ENCODE measurements around the gene SLC39A3. TPM values are rescaled to one million over a fixed set of nuclear protein-coding genes. Genes with fewer than 3 reads are reported as not detected.

Gene SLC39A3
- total and polyA plus RNA-seq, 2 of the 8 experiments (the other 6 are each of a cell fraction or from before 2014, with no cell fraction given) = 33.0 to 52.9 TPM

GRCh38 chr19:2715470-2716274, 24.1 kb downstream of the SLC39A3 start:
- no peak overlapping the region for H2AK5ac ChIP-seq (ENCODE audit: low read depth, low read length)
- 95% methylated on average over 12 of the region's 12 CpGs; no CpG with 5 or more reads in 1 of the 2 experiments for WGBS, 2 experiments (ENCODE audit: extremely low coverage in 1 of 2, insufficient coverage in 1 of 2, insufficient read length in 1 of 2, insufficient replicate concordance in 2 of 2, low coverage in 1 of 2, low lambda C conversion rate in 2 of 2, missing lambda C conversion rate in 1 of 2)
- CTCF ChIA-PET (ENCODE audit: partially characterized antibody) = no interaction called here
- TF ChIP-seq CBX5 (IDR thresholded peaks at IDR 0.05; ENCODE audit: low read depth, low read length) (no peak), NRF1 (IDR thresholded peaks at IDR 0.05; ENCODE audit: low read depth, low read length) (no peak), EZH2 (IDR thresholded peaks at IDR 0.05; ENCODE audit: low read depth, low read length, severe bottlenecking) (no peak), TEAD4 (IDR thresholded peaks at IDR 0.05; ENCODE audit: low read depth, low read length) (no peak), USF2 (IDR thresholded peaks at IDR 0.05; ENCODE audit: low read length) (no peak), RAD21 (IDR thresholded peaks at IDR 0.05 in 1 of 2, conservative IDR thresholded peaks at IDR 0.05 in 1 of 2; ENCODE audit: low read depth in 2 of 2, low read length in 2 of 2) (no peak), BACH1 (IDR thresholded peaks at IDR 0.05; ENCODE audit: low read length) (no peak), TCF12 (IDR thresholded peaks at IDR 0.05; ENCODE audit: low read depth, low read length) (no peak), GTF2F1 (IDR thresholded peaks at IDR 0.05; ENCODE audit: borderline replicate concordance, low read depth, low read length) (no peak), SIRT6 (IDR thresholded peaks at IDR 0.05; ENCODE audit: low read length) (no peak)

More at GRCh38 chr19:2715470-2716274, 24.1 kb downstream of the SLC39A3 start:
- Histone ChIP-seq H2BK5ac (ENCODE audit: low read depth, low read length) (no peak overlapping the region), H3K79me2 (ENCODE audit: control insufficient read depth in 1 of 2, insufficient read depth in 2 of 2, low read length in 2 of 2) (no peaks in the 10 kb centered on the region), H3K9ac (replicated peaks in 1 of 4; ENCODE audit: extremely low read depth in 1 of 4, low read depth in 3 of 4, low read length in 3 of 4) (no peak overlapping the region), H2BK15ac (ENCODE audit: low read length) (no peak overlapping the region), H4K91ac (replicated peaks; ENCODE audit: insufficient read length, low read length) (no peak overlapping the region), H3K9me3 (ENCODE audit: insufficient read depth in 2 of 2, low read depth in 1 of 2, low read length in 1 of 2) (peaks cover 9 to 17% of the 10 kb centered on the region in 2 experiments; a peak in 3 of 4 replicates), H3K4me2 (ENCODE audit: insufficient read depth in 1 of 2, low read depth in 2 of 2, low read length in 2 of 2) (no peak overlapping the region), H3K14ac (ENCODE audit: insufficient read length) (no peak overlapping the region), H3K36me3 (ENCODE audit: control insufficient read depth in 2 of 4, insufficient read depth in 4 of 4, low read length in 3 of 4) (peaks cover 0 to 17% (median 0%) of the 10 kb centered on the region in 4 experiments; a peak in 1 of 8 replicates), H2BK20ac (ENCODE audit: low read length) (no peak overlapping the region), H3K23ac (ENCODE audit: insufficient read length) (no peak overlapping the region), H2BK12ac (ENCODE audit: low read depth, low read length) (no peak overlapping the region), H3K56ac (replicated peaks; ENCODE audit: insufficient read length, low read depth, low read length) (no peak overlapping the region), H3K23me2 (ENCODE audit: low read depth, low read length) (peaks cover 14% of the 10 kb centered on the region; the same call in 1 of the 2 replicates), H3K79me1 (ENCODE audit: low read depth, low read length) (no peaks in the 10 kb centered on the region), H4K8ac (ENCODE audit: extremely low read depth, insufficient read depth, low read length) (no peak overlapping the region), H3K4me3 (ENCODE audit: extremely low read depth in 1 of 4, insufficient read depth in 2 of 4, low read depth in 3 of 4, low read length in 4 of 4) (no peak overlapping the region), H4K20me1 (replicated peaks in 1 of 2; ENCODE audit: control insufficient read depth in 1 of 2, insufficient read depth in 2 of 2, low read length in 2 of 2) (peaks cover 0 to 4% of the 10 kb centered on the region in 2 experiments), H2BK120ac (replicated peaks; ENCODE audit: low read depth, low read length) (no peak overlapping the region), H3K18ac (ENCODE audit: extremely low read depth, low read length) (no peak overlapping the region), H3K4ac (replicated peaks; ENCODE audit: insufficient read length, low read depth, low read length) (no peak overlapping the region), H2AFZ (ENCODE audit: low read length) (no peak overlapping the region), H3K4me1 (replicated peaks in 1 of 4; ENCODE audit: control insufficient read depth in 3 of 4, insufficient read depth in 4 of 4, low read length in 3 of 4) (peaks cover 0 to 10% (median 6%) of the 10 kb centered on the region in 4 experiments; a peak in 6 of 7 replicates), H3K27me3 (replicated peaks in 1 of 4; ENCODE audit: control insufficient read depth in 3 of 4, extremely low read depth in 1 of 4, insufficient read depth in 3 of 4, low read length in 3 of 4) (no peaks in the 10 kb centered on the region), H4K5ac (ENCODE audit: insufficient read length, low read depth, low read length) (no peak overlapping the region), H3K27ac (ENCODE audit: low read depth, low read length) (no peak overlapping the region)
- DNase-seq (ENCODE audit: low read depth in 1 of 2, low spot score in 2 of 2) (no peak), FAIRE-seq (no peak)
- POLR2A ChIA-PET (ENCODE audit: partially characterized antibody) = interaction anchor here (0.9 kb wide), 1 partner anchor 13 kb away, joined by 3 read pairs; the partner anchor contains the start of gene GNG7

All from H1 (cell line).